NCI-H2029 (cell line): ENCODE measurements around the gene MBTD1.
A peak's percentile ranks its signal among the peaks of the same experiment; 100 is the strongest.
"Not testable (repeated sequence)": the region's sequence is repeated elsewhere in the genome, so short reads cannot be mapped to it uniquely, and the experiment has no call there.

ENCODE experiments used
- DNase-seq: peaks from one replicate; lab custom pipeline; 2025; lab: John Stamatoyannopoulos, UW

The MBTD1 gene

GRCh38 chr17:51189162-51189561, 70.7 kb downstream of the MBTD1 start:
- no peak for DNase-seq

GRCh38 chr17:51188271-51188833, 71.5 kb downstream of the MBTD1 start:
- no peak for DNase-seq

- DNase-seq, result no peak
These were observed 74.0 kb downstream of the MBTD1 start for GRCh38 chr17:51185763-51186332.

- DNase-seq, result no peak
These were observed 75.7 kb downstream of the MBTD1 start for GRCh38 chr17:51184124-51184523.

- no peak for DNase-seq
These were observed 79.4 kb downstream of the MBTD1 start for GRCh38 chr17:51180486-51180885.

- not testable (repeated sequence) for DNase-seq
These were observed 87.8 kb downstream of the MBTD1 start for GRCh38 chr17:51172030-51172429.

- DNase-seq, result no peak
These were observed 89.1 kb downstream of the MBTD1 start for GRCh38 chr17:51170736-51171135.

- no peak for DNase-seq
These were observed 90.5 kb downstream of the MBTD1 start for GRCh38 chr17:51169340-51169739.

GRCh38 chr17:51166987-51167931, 92.6 kb downstream of the MBTD1 start:
- no peak for DNase-seq

- peak; percentile 48 for DNase-seq
These were observed 93.5 kb downstream of the MBTD1 start, which contains the start of gene NME2 for GRCh38 chr17:51166198-51166986. Gene NME2, plus strand, starts transcription at chr17:51166411. Its CDS starts 420 bp downstream, at chr17:51166831.

GRCh38 chr17:51165680-51166197, 94.1 kb downstream of the MBTD1 start:
- DNase-seq, result no peak

- DNase-seq, result no peak
These were observed 94.8 kb downstream of the MBTD1 start for GRCh38 chr17:51164911-51165679.

GRCh38 chr17:51161541-51161940, 98.3 kb downstream of the MBTD1 start:
- no peak for DNase-seq

- no peak for DNase-seq
These were observed 100.2 kb downstream of the MBTD1 start for GRCh38 chr17:51159604-51160003.

- no peak for DNase-seq
These were observed 104.4 kb downstream of the MBTD1 start for GRCh38 chr17:51155416-51155815.

GRCh38 chr17:51154176-51154575, 105.7 kb downstream of the MBTD1 start:
- DNase-seq, result no peak

GRCh38 chr17:51153210-51154072, 106.4 kb downstream of the MBTD1 start, which contains the start of gene NME1:
Gene NME1, plus strand, starts transcription at chr17:51153559. Its CDS starts 2,096 bp downstream, at chr17:51155655.
- DNase-seq, result peak; percentile 97

- DNase-seq, result no peak
These were observed 107.1 kb downstream of the MBTD1 start for GRCh38 chr17:51152766-51153209.

GRCh38 chr17:51150932-51151331, 108.9 kb downstream of the MBTD1 start:
- DNase-seq, result no peak

- no peak for DNase-seq
These were observed 110.7 kb downstream of the MBTD1 start for GRCh38 chr17:51149163-51149562.
